22Rv1 (cell line): Measurements from ENCODE around the gene SH3RF1.

Experiments used
- H3K27ac ChIP-seq: fragments of 450-650 bp; 2 replicates; pipeline ENCODE4 v1.5.1; 2017
- CTCF ChIP-seq: fragments of 450-650 bp; IDR thresholded peaks from 2 replicates; pipeline ENCODE4 v1.5.1; 2017; ENCODE audit warnings: mild to moderate bottlenecking
- ZFX ChIP-seq: fragments of 450-650 bp; IDR thresholded peaks from 2 replicates; pipeline ENCODE4 v1.6.1; 2017; ENCODE audit warnings: antibody characterized with exemption, borderline replicate concordance

Gene SH3RF1

GRCh38 chr4:169158861-169159260 lies 111.9 kb downstream of the SH3RF1 start:
- TF ChIP-seq CTCF = no peak
- TF ChIP-seq ZFX = no peak
- no peak overlapping the region for H3K27ac ChIP-seq

DNA sequence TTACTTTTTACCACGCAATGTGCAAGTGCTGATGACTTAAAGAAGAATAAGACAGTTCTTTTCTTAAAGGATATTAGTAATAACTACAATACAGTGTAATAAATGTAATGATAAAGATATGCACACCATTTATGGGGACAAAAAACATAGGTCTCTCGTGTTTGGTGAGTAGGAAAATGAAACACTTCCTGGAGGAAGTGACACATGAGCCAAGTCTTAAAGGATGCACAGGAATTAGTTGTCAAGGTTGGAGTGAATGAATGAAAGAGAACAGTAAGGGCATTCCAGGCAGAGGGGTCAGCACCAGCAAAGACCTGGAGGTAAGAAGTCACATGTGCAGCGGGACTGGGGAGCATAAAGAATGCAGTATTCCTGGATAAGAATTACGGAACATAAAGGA lies 112.7 kb downstream of the SH3RF1 start:
- H3K27ac ChIP-seq = no peak overlapping the region
- no peak for TF ChIP-seq CTCF
- no peak for TF ChIP-seq ZFX

GRCh38 chr4:169156392-169156791 lies 114.4 kb downstream of the SH3RF1 start:
- TF ChIP-seq ZFX = no peak
- no peak for TF ChIP-seq CTCF
- H3K27ac ChIP-seq = no peak overlapping the region

GRCh38 chr4:169154121-169154520 lies 116.6 kb downstream of the SH3RF1 start:
- H3K27ac ChIP-seq = no peak overlapping the region
- TF ChIP-seq ZFX (no peak), CTCF (no peak)

DNA sequence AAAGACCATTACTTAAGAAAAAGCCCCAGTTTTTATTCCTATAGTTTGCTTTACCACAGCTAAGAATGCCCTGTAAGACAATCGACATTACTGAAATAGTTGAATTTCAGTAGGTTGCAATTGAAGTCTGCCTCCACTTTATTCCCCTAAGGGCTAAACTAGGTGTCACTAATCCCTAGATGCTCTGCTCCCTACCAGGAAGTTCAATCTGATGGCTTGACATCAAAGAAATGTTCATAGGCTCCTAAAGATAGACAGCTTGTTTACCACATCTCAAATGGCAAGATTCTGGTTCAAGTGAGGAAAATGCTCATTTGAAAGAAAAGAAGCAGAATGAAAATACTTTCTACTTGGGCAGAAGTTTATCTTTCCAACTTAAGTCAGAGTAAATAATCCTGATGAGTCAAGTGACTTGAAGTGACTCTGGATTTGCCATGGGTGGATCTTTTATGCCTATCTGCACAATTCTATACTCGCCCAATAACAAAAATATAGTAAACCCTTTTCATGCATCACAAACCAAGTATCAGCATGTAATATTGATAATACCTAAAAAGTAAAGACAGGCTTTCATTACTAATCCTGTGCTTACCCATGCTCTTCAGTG lies 117.2 kb downstream of the SH3RF1 start:
- H3K27ac ChIP-seq = no peak overlapping the region
- TF ChIP-seq ZFX = no peak
- no peak for TF ChIP-seq CTCF

DNA sequence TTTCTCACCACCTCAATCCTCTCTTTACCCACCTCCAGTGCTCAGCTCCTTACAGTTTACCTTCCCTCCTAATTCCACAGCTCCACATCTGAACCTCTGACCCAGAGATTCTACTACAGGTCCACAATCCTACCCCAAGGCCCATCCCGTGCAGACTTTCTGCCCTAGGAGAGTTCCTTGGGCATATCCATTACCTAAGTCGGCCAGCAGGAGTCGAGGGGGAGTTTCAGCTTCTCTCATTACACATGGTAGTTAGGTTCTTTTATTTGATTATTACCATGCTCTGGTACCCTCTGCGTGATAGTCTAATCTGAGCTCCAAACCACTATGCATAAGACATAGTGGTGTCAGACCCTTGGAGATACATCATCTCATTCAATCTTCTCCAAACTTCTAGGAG lies 117.9 kb downstream of the SH3RF1 start:
- no peak overlapping the region for H3K27ac ChIP-seq
- no peak for TF ChIP-seq CTCF
- TF ChIP-seq ZFX = no peak

GRCh38 chr4:169152098-169152497 lies 118.7 kb downstream of the SH3RF1 start:
- H3K27ac ChIP-seq = no peak overlapping the region
- TF ChIP-seq CTCF = no peak
- no peak for TF ChIP-seq ZFX
